ENCODE data around the gene CCDC175. TPM values are rescaled to one million over a fixed set of nuclear protein-coding genes. Genes with fewer than 3 reads are reported as not detected.

Gene CCDC175
- total and polyA plus RNA-seq, 10 of the 15 experiments (the other 5 are each of a cell fraction or from before 2014, with no cell fraction given): not detected

DNA sequence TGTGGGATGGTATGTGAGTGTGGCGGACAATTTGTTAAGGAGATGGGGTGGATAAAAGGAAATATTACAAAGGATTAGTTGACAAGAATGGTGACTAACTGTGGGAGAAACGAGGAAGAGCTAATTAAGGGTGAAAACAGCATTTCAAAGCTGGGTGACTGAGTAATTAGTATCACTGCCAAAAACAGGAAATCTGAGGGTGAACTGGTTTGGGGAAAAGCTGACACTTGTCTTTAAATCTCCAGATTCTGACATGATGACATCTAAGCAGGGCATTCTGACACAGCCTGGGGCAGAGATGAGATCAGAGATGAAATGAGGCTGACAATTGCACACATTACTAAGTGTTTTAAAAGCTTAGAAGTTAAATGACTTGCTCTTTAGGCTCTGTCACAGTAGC lies 42.4 kb upstream of the CCDC175 start:
- no TSS peak for BruUV-seq (replicated peaks)
- Histone ChIP-seq H3K36me3 (ENCODE audit: control insufficient read depth in 2 of 2, insufficient read depth in 2 of 2, low read length in 1 of 2) (no peaks in the 10 kb centered on the region), H3K79me2 (ENCODE audit: control insufficient read depth, insufficient read depth, low read length) (no peaks in the 10 kb centered on the region), H3K27me3 (replicated peaks in 1 of 2; ENCODE audit: control insufficient read depth in 2 of 2, insufficient read depth in 2 of 2, low read length in 1 of 2) (no peaks in the 10 kb centered on the region), H3K4me3 (no peak overlapping the region), H3K4me2 (ENCODE audit: control insufficient read depth, insufficient read depth) (no peak overlapping the region), H3K4me1 (ENCODE audit: control insufficient read depth, insufficient read depth, low read length) (no peaks in the 10 kb centered on the region), H3K9ac (ENCODE audit: control insufficient read depth, insufficient read depth, low read length) (no peak overlapping the region), H3K9me3 (replicated peaks; ENCODE audit: control insufficient read depth, insufficient read depth, low read length) (no peaks in the 10 kb centered on the region), H3K27ac (ENCODE audit: control insufficient read depth, insufficient read depth) (no peak overlapping the region), H2AFZ (ENCODE audit: control insufficient read depth, low read depth, low read length) (no peak overlapping the region), H4K20me1 (ENCODE audit: control insufficient read depth, insufficient read depth) (no peaks in the 10 kb centered on the region)
- in situ Hi-C loops (cut with MboI): no loop called here
- TF ChIP-seq SMAD1 (IDR thresholded peaks at IDR 0.05; ENCODE audit: low read depth, partially characterized antibody) (no peak), ZZZ3 (IDR thresholded peaks at IDR 0.05; ENCODE audit: control insufficient read depth, insufficient read length, low read depth) (no peak), GABPA (IDR thresholded peaks at IDR 0.05; ENCODE audit: low read depth) (no peak), TBL1XR1 (IDR thresholded peaks at IDR 0.05; ENCODE audit: low read depth, low read length) (no peak), NRF1 (conservative IDR thresholded peaks at IDR 0.05; ENCODE audit: low read depth, low read length) (no peak)
- TF ChIP-seq, protein P1, sequence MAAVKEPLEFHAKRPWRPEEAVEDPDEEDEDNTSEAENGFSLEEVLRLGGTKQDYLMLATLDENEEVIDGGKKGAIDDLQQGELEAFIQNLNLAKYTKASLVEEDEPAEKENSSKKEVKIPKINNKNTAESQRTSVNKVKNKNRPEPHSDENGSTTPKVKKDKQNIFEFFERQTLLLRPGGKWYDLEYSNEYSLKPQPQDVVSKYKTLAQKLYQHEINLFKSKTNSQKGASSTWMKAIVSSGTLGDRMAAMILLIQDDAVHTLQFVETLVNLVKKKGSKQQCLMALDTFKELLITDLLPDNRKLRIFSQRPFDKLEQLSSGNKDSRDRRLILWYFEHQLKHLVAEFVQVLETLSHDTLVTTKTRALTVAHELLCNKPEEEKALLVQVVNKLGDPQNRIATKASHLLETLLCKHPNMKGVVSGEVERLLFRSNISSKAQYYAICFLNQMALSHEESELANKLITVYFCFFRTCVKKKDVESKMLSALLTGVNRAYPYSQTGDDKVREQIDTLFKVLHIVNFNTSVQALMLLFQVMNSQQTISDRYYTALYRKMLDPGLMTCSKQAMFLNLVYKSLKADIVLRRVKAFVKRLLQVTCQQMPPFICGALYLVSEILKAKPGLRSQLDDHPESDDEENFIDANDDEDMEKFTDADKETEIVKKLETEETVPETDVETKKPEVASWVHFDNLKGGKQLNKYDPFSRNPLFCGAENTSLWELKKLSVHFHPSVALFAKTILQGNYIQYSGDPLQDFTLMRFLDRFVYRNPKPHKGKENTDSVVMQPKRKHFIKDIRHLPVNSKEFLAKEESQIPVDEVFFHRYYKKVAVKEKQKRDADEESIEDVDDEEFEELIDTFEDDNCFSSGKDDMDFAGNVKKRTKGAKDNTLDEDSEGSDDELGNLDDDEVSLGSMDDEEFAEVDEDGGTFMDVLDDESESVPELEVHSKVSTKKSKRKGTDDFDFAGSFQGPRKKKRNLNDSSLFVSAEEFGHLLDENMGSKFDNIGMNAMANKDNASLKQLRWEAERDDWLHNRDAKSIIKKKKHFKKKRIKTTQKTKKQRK (IDR thresholded peaks at IDR 0.05; ENCODE audit: low read depth, low read length): no peak
- TF ChIP-seq, protein P2, sequence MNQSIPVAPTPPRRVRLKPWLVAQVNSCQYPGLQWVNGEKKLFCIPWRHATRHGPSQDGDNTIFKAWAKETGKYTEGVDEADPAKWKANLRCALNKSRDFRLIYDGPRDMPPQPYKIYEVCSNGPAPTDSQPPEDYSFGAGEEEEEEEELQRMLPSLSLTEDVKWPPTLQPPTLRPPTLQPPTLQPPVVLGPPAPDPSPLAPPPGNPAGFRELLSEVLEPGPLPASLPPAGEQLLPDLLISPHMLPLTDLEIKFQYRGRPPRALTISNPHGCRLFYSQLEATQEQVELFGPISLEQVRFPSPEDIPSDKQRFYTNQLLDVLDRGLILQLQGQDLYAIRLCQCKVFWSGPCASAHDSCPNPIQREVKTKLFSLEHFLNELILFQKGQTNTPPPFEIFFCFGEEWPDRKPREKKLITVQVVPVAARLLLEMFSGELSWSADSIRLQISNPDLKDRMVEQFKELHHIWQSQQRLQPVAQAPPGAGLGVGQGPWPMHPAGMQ (IDR thresholded peaks at IDR 0.05; ENCODE audit: borderline replicate concordance): no peak
- ChIA-PET SMC1A (ENCODE audit: uncharacterized antibody, unreplicated experiment) (no interaction called here), POLR2A (no interaction called here), CTCF (interaction anchor here (1.5 kb wide), 1 partner anchor 14 kb away, joined by 3 read pairs; no protein-coding TSS in a partner anchor), RAD21 (ENCODE audit: unreplicated experiment) (no interaction called here)
- WGBS (ENCODE audit: insufficient coverage, insufficient replicate concordance, low lambda C conversion rate, missing lambda C conversion rate): 32% methylated on average over 2 of the region's 2 CpGs
- intact Hi-C loops (cut with micrococcal nuclease; ENCODE audit: unreplicated experiment): no loop called here
- ATAC-seq (no peak), DNase-seq (ENCODE audit: low read depth, low spot score) (no peak), FAIRE-seq (no peak)

Data from GM12878 (cell line).